HG02798 (cell line): ENCODE measurements around the gene GSTA3.
"Not testable (repeated sequence)": the region's sequence is repeated elsewhere in the genome, so short reads cannot be mapped to it uniquely, and the experiment has no call there.

Experiments used
- ATAC-seq: cut with Tn5 transposase; IDR thresholded peaks from one replicate; pipeline ENCODE4 v1.9.1; 2021; ENCODE audit warnings: mild to moderate bottlenecking; ENCODE audit not compliant: unreplicated experiment, poor library complexity

The GSTA3 gene

GRCh38 chr6:52918027-52918686 is 8.7 kb upstream of the GSTA3 start:
- not testable (repeated sequence) for ATAC-seq

- no peak for ATAC-seq
Measured at GRCh38 chr6:52914516-52914915, 5.0 kb upstream of the GSTA3 start.

GRCh38 chr6:52910091-52910490 is 593 bp upstream of the GSTA3 start:
- ATAC-seq, result no peak

- no peak for ATAC-seq
Measured at GRCh38 chr6:52909131-52909530, 367 bp downstream of the GSTA3 start.

- ATAC-seq, result no peak
Measured at GRCh38 chr6:52908526-52908925, 972 bp downstream of the GSTA3 start.

- no peak for ATAC-seq
Measured at GRCh38 chr6:52904562-52905279, 4.8 kb downstream of the GSTA3 start.

GRCh38 chr6:52900536-52900935 is 9.0 kb downstream of the GSTA3 start:
- ATAC-seq, result no peak

- ATAC-seq, result not testable (repeated sequence)
Measured at GRCh38 chr6:52895790-52896189, 13.7 kb downstream of the GSTA3 start.

GRCh38 chr6:52894285-52894684 is 15.2 kb downstream of the GSTA3 start:
- ATAC-seq, result no peak

- no peak for ATAC-seq
Measured at GRCh38 chr6:52893803-52894202, 15.7 kb downstream of the GSTA3 start.

GRCh38 chr6:52893221-52893620 is 16.3 kb downstream of the GSTA3 start:
- no peak for ATAC-seq

GRCh38 chr6:52890018-52890417 is 19.5 kb downstream of the GSTA3 start:
- ATAC-seq, result no peak

GRCh38 chr6:52887910-52888524 is 21.5 kb downstream of the GSTA3 start:
- ATAC-seq, result no peak

GRCh38 chr6:52881996-52882841 is 27.3 kb downstream of the GSTA3 start:
- peak; percentile 100 for ATAC-seq

GRCh38 chr6:52881662-52881995 is 27.9 kb downstream of the GSTA3 start:
- ATAC-seq, result no peak

GRCh38 chr6:52877786-52878185 is 31.7 kb downstream of the GSTA3 start:
- ATAC-seq, result no peak

GRCh38 chr6:52877168-52877567 is 32.3 kb downstream of the GSTA3 start:
- no peak for ATAC-seq

GRCh38 chr6:52876056-52876787 is 33.3 kb downstream of the GSTA3 start:
- no peak for ATAC-seq

GRCh38 chr6:52872031-52872430 is 37.5 kb downstream of the GSTA3 start:
- no peak for ATAC-seq

- no peak for ATAC-seq
Measured at GRCh38 chr6:52871621-52872020, 37.9 kb downstream of the GSTA3 start.
